Measurements from ENCODE around the gene SPACA9.
A peak's percentile ranks its signal among the peaks of the same experiment; 100 is the strongest.

The SPACA9 gene

GRCh38 chr9:132864277-132864676 lies 14.4 kb upstream of the SPACA9 start:
- H3K9ac ChIP-seq (ENCODE audit: low read depth, low read length), result no peak overlapping the region
- H3K4me3 ChIP-seq (ENCODE audit: low read depth, low read length), result no peak overlapping the region
- no peaks in the 10 kb centered on the region for H3K9me3 ChIP-seq (ENCODE audit: control insufficient read depth, insufficient read depth, low read length)
- 0 out of 2 replicates have a peak, but pooled peaks cover 3% of the 10 kb centered on the region for H3K4me1 ChIP-seq (ENCODE audit: control insufficient read depth, insufficient read depth, low read length)
- H3K27me3 ChIP-seq (ENCODE audit: control insufficient read depth, insufficient read depth, low read length), result no peaks in the 10 kb centered on the region
- no peaks in the 10 kb centered on the region for H3K36me3 ChIP-seq (ENCODE audit: control insufficient read depth, insufficient read depth, low read length)
- H3K27ac ChIP-seq (ENCODE audit: low read depth, low read length), result no peak overlapping the region

- Histone ChIP-seq H3K9me3 (ENCODE audit: control insufficient read depth, insufficient read depth, low read length) (no peaks in the 10 kb centered on the region), H3K27me3 (ENCODE audit: control insufficient read depth, insufficient read depth, low read length) (no peaks in the 10 kb centered on the region), H3K27ac (ENCODE audit: low read depth, low read length) (no peak overlapping the region), H3K9ac (ENCODE audit: low read depth, low read length) (no peak overlapping the region), H3K36me3 (ENCODE audit: control insufficient read depth, insufficient read depth, low read length) (no peaks in the 10 kb centered on the region), H3K4me3 (ENCODE audit: low read depth, low read length) (no peak overlapping the region), H3K4me1 (ENCODE audit: control insufficient read depth, insufficient read depth, low read length) (0 out of 2 replicates have a peak, but pooled peaks cover 3% of the 10 kb centered on the region)
Measured at GRCh38 chr9:132864691-132865090, 14.0 kb upstream of the SPACA9 start.

- no peaks in the 10 kb centered on the region for H3K27me3 ChIP-seq (ENCODE audit: control insufficient read depth, insufficient read depth, low read length)
- no peak overlapping the region for H3K4me3 ChIP-seq (ENCODE audit: low read depth, low read length)
Measured at GRCh38 chr9:132866898-132867297, 11.8 kb upstream of the SPACA9 start.

GRCh38 chr9:132869266-132869665 lies 9.4 kb upstream of the SPACA9 start:
- Histone ChIP-seq H3K27me3 (ENCODE audit: control insufficient read depth, insufficient read depth, low read length) (no peaks in the 10 kb centered on the region), H3K9me3 (ENCODE audit: control insufficient read depth, insufficient read depth, low read length) (no peaks in the 10 kb centered on the region), H3K9ac (ENCODE audit: low read depth, low read length) (no peak overlapping the region), H3K36me3 (ENCODE audit: control insufficient read depth, insufficient read depth, low read length) (no peaks in the 10 kb centered on the region), H3K4me1 (ENCODE audit: control insufficient read depth, insufficient read depth, low read length) (0 out of 2 replicates have a peak, but pooled peaks cover 3% of the 10 kb centered on the region), H3K4me3 (ENCODE audit: low read depth, low read length) (no peak overlapping the region), H3K27ac (ENCODE audit: low read depth, low read length) (no peak overlapping the region)

More at GRCh38 chr9:132866898-132867297, 11.8 kb upstream of the SPACA9 start:
- Histone ChIP-seq H3K9me3 (ENCODE audit: control insufficient read depth, insufficient read depth, low read length) (no peaks in the 10 kb centered on the region), H3K4me1 (ENCODE audit: control insufficient read depth, insufficient read depth, low read length) (0 out of 2 replicates have a peak, but pooled peaks cover 3% of the 10 kb centered on the region), H3K27ac (ENCODE audit: low read depth, low read length) (no peak overlapping the region), H3K36me3 (ENCODE audit: control insufficient read depth, insufficient read depth, low read length) (no peaks in the 10 kb centered on the region), H3K9ac (ENCODE audit: low read depth, low read length) (no peak overlapping the region)

GRCh38 chr9:132873403-132873802 lies 5.3 kb upstream of the SPACA9 start:
- H3K27ac ChIP-seq (ENCODE audit: low read depth, low read length), result no peak overlapping the region
- H3K9ac ChIP-seq (ENCODE audit: low read depth, low read length), result no peak overlapping the region
- H3K4me3 ChIP-seq (ENCODE audit: low read depth, low read length), result no peak overlapping the region

GRCh38 chr9:132875159-132875558 lies 3.5 kb upstream of the SPACA9 start:
- Histone ChIP-seq H3K36me3 (ENCODE audit: control insufficient read depth, insufficient read depth, low read length) (no peaks in the 10 kb centered on the region), H3K4me3 (ENCODE audit: low read depth, low read length) (no peak overlapping the region), H3K27ac (ENCODE audit: low read depth, low read length) (no peak overlapping the region), H3K9ac (ENCODE audit: low read depth, low read length) (no peak overlapping the region), H3K9me3 (ENCODE audit: control insufficient read depth, insufficient read depth, low read length) (no peaks in the 10 kb centered on the region), H3K27me3 (ENCODE audit: control insufficient read depth, insufficient read depth, low read length) (peaks cover 25% of the 10 kb centered on the region), H3K4me1 (ENCODE audit: control insufficient read depth, insufficient read depth, low read length) (no peaks in the 10 kb centered on the region)

More at GRCh38 chr9:132873403-132873802, 5.3 kb upstream of the SPACA9 start:
- Histone ChIP-seq H3K36me3 (ENCODE audit: control insufficient read depth, insufficient read depth, low read length) (no peaks in the 10 kb centered on the region), H3K27me3 (ENCODE audit: control insufficient read depth, insufficient read depth, low read length) (peaks cover 20% of the 10 kb centered on the region; the same call in 1 of the 2 replicates), H3K9me3 (ENCODE audit: control insufficient read depth, insufficient read depth, low read length) (no peaks in the 10 kb centered on the region), H3K4me1 (ENCODE audit: control insufficient read depth, insufficient read depth, low read length) (no peaks in the 10 kb centered on the region)

- peaks cover 25% of the 10 kb centered on the region for H3K27me3 ChIP-seq (ENCODE audit: control insufficient read depth, insufficient read depth, low read length)
- no peak overlapping the region for H3K9ac ChIP-seq (ENCODE audit: low read depth, low read length)
- H3K9me3 ChIP-seq (ENCODE audit: control insufficient read depth, insufficient read depth, low read length), result no peaks in the 10 kb centered on the region
- no peaks in the 10 kb centered on the region for H3K36me3 ChIP-seq (ENCODE audit: control insufficient read depth, insufficient read depth, low read length)
- H3K4me1 ChIP-seq (ENCODE audit: control insufficient read depth, insufficient read depth, low read length), result no peaks in the 10 kb centered on the region
- no peak overlapping the region for H3K27ac ChIP-seq (ENCODE audit: low read depth, low read length)
- no peak overlapping the region for H3K4me3 ChIP-seq (ENCODE audit: low read depth, low read length)
Measured at GRCh38 chr9:132876849-132877248, 1.8 kb upstream of the SPACA9 start.

GRCh38 chr9:132877458-132877823 lies 1.3 kb upstream of the SPACA9 start:
- peak overlapping the region; percentile 82 for H3K4me3 ChIP-seq (ENCODE audit: low read depth, low read length)
- H3K9ac ChIP-seq (ENCODE audit: low read depth, low read length), result no peak overlapping the region
- peaks cover 25% of the 10 kb centered on the region for H3K27me3 ChIP-seq (ENCODE audit: control insufficient read depth, insufficient read depth, low read length)
- H3K4me1 ChIP-seq (ENCODE audit: control insufficient read depth, insufficient read depth, low read length), result no peaks in the 10 kb centered on the region
- no peak overlapping the region for H3K27ac ChIP-seq (ENCODE audit: low read depth, low read length)
- H3K36me3 ChIP-seq (ENCODE audit: control insufficient read depth, insufficient read depth, low read length), result no peaks in the 10 kb centered on the region
- H3K9me3 ChIP-seq (ENCODE audit: control insufficient read depth, insufficient read depth, low read length), result no peaks in the 10 kb centered on the region

GRCh38 chr9:132877824-132878694 lies 639 bp upstream of the SPACA9 start, which contains the start of gene AK8:
Gene AK8 (minus strand): TSS chr9:132878284. CDS start chr9:132878255, 29 bp downstream.
- Histone ChIP-seq H3K27me3 (ENCODE audit: control insufficient read depth, insufficient read depth, low read length) (peaks cover 25% of the 10 kb centered on the region), H3K4me1 (ENCODE audit: control insufficient read depth, insufficient read depth, low read length) (no peaks in the 10 kb centered on the region), H3K36me3 (ENCODE audit: control insufficient read depth, insufficient read depth, low read length) (no peaks in the 10 kb centered on the region), H3K9ac (ENCODE audit: low read depth, low read length) (peak within 1 kb of the TSS; percentile 22; the same call in 1 of the 2 replicates), H3K9me3 (ENCODE audit: control insufficient read depth, insufficient read depth, low read length) (no peaks in the 10 kb centered on the region), H3K4me3 (ENCODE audit: low read depth, low read length) (peak within 1 kb of the TSS; percentile 82), H3K27ac (ENCODE audit: low read depth, low read length) (peak within 1 kb of the TSS; percentile 18)

- Histone ChIP-seq H3K4me3 (ENCODE audit: low read depth, low read length) (no peak overlapping the region), H3K27me3 (ENCODE audit: control insufficient read depth, insufficient read depth, low read length) (peaks cover 25% of the 10 kb centered on the region)
Measured at GRCh38 chr9:132879457-132880323, 992 bp downstream of the SPACA9 start.

GRCh38 chr9:132880324-132880661 lies 1.6 kb downstream of the SPACA9 start:
- Histone ChIP-seq H3K4me1 (ENCODE audit: control insufficient read depth, insufficient read depth, low read length) (no peaks in the 10 kb centered on the region), H3K4me3 (ENCODE audit: low read depth, low read length) (no peak overlapping the region), H3K27me3 (ENCODE audit: control insufficient read depth, insufficient read depth, low read length) (peaks cover 25% of the 10 kb centered on the region), H3K36me3 (ENCODE audit: control insufficient read depth, insufficient read depth, low read length) (no peaks in the 10 kb centered on the region), H3K27ac (ENCODE audit: low read depth, low read length) (no peak overlapping the region), H3K9ac (ENCODE audit: low read depth, low read length) (no peak overlapping the region), H3K9me3 (ENCODE audit: control insufficient read depth, insufficient read depth, low read length) (no peaks in the 10 kb centered on the region)

More at GRCh38 chr9:132879457-132880323, 992 bp downstream of the SPACA9 start:
- Histone ChIP-seq H3K9ac (ENCODE audit: low read depth, low read length) (no peak overlapping the region), H3K4me1 (ENCODE audit: control insufficient read depth, insufficient read depth, low read length) (no peaks in the 10 kb centered on the region), H3K9me3 (ENCODE audit: control insufficient read depth, insufficient read depth, low read length) (no peaks in the 10 kb centered on the region), H3K27ac (ENCODE audit: low read depth, low read length) (no peak overlapping the region), H3K36me3 (ENCODE audit: control insufficient read depth, insufficient read depth, low read length) (no peaks in the 10 kb centered on the region)
